ENCODE measurements around the gene ZNF541. TPM values are rescaled to one million over a fixed set of nuclear protein-coding genes. Genes with fewer than 3 reads are reported as not detected.

The ZNF541 gene
- total RNA-seq, 1 experiment from 2014 or later = 0.15 TPM

DNA sequence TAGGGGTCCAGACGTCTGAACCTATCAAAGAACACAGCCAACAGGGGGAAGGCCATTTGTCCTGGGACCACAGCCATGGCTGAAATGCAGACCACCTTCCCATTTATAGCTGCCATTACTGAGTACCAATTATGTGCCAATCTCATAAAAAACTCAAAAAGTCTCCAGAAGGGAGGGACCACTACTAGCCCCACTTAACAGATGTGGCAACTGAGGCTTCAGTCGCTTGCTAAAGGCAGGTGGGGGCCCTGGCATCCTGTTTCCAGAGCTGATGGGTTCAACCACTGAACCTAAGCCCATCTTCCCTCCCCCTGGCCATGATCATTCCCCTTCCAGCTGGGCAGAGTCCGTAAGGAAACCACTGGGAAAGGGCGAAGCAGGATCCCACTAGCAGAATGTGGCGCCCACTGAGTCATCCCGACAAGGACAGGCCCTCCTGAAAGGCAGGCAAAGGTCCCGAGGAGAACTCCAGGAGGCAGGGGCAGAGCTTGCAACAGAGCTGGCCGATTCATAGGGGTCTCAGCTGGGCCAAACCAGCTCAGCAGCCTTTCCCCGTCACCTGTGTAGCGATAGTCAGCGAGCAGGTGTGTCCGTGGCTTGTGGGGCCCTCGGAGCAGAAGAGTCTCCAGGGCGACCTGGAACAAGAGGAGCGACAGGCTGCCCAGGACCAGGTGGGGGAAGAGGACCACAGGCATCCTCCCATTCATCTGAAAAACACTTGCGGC, 43.8 kb downstream of the ZNF541 start:
- Histone ChIP-seq H3K36me3 (ENCODE audit: control insufficient read depth, insufficient read depth, low read length) (no peaks in the 10 kb centered on the region), H3K4me3 (ENCODE audit: low read depth in 2 of 2, low read length in 2 of 2) (no peak overlapping the region), H3K9me3 (ENCODE audit: control insufficient read depth, insufficient read depth, low read depth, low read length) (no peaks in the 10 kb centered on the region), H3K27ac (ENCODE audit: low read length) (no peak overlapping the region), H3K27me3 (ENCODE audit: control insufficient read depth, insufficient read depth, low read length) (no peaks in the 10 kb centered on the region), H3K4me1 (ENCODE audit: control insufficient read depth, insufficient read depth, low read length) (no peaks in the 10 kb centered on the region; the same call in 1 of the 2 replicates)
- DNase-seq (ENCODE audit: low read depth, low spot score) = no peak
- ChIA-PET POLR2A (no interaction called here), CTCF (no interaction called here)
- no peak for ATAC-seq
- TF ChIP-seq TCF7L2 (IDR thresholded peaks at IDR 0.05; ENCODE audit: low read depth, low read length) (no peak), SIN3A (IDR thresholded peaks at IDR 0.05; ENCODE audit: borderline replicate concordance, insufficient read depth, low read depth, low read length) (no peak), POLR2AphosphoS5 (IDR thresholded peaks at IDR 0.05; ENCODE audit: low read depth, low read length) (no peak)
- TF ChIP-seq, protein P1, sequence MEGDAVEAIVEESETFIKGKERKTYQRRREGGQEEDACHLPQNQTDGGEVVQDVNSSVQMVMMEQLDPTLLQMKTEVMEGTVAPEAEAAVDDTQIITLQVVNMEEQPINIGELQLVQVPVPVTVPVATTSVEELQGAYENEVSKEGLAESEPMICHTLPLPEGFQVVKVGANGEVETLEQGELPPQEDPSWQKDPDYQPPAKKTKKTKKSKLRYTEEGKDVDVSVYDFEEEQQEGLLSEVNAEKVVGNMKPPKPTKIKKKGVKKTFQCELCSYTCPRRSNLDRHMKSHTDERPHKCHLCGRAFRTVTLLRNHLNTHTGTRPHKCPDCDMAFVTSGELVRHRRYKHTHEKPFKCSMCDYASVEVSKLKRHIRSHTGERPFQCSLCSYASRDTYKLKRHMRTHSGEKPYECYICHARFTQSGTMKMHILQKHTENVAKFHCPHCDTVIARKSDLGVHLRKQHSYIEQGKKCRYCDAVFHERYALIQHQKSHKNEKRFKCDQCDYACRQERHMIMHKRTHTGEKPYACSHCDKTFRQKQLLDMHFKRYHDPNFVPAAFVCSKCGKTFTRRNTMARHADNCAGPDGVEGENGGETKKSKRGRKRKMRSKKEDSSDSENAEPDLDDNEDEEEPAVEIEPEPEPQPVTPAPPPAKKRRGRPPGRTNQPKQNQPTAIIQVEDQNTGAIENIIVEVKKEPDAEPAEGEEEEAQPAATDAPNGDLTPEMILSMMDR (IDR thresholded peaks at IDR 0.05) = no peak
- TF ChIP-seq, protein P2, sequence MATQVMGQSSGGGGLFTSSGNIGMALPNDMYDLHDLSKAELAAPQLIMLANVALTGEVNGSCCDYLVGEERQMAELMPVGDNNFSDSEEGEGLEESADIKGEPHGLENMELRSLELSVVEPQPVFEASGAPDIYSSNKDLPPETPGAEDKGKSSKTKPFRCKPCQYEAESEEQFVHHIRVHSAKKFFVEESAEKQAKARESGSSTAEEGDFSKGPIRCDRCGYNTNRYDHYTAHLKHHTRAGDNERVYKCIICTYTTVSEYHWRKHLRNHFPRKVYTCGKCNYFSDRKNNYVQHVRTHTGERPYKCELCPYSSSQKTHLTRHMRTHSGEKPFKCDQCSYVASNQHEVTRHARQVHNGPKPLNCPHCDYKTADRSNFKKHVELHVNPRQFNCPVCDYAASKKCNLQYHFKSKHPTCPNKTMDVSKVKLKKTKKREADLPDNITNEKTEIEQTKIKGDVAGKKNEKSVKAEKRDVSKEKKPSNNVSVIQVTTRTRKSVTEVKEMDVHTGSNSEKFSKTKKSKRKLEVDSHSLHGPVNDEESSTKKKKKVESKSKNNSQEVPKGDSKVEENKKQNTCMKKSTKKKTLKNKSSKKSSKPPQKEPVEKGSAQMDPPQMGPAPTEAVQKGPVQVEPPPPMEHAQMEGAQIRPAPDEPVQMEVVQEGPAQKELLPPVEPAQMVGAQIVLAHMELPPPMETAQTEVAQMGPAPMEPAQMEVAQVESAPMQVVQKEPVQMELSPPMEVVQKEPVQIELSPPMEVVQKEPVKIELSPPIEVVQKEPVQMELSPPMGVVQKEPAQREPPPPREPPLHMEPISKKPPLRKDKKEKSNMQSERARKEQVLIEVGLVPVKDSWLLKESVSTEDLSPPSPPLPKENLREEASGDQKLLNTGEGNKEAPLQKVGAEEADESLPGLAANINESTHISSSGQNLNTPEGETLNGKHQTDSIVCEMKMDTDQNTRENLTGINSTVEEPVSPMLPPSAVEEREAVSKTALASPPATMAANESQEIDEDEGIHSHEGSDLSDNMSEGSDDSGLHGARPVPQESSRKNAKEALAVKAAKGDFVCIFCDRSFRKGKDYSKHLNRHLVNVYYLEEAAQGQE (IDR thresholded peaks at IDR 0.05; ENCODE audit: insufficient read depth in 1 of 2, low read depth in 2 of 2, low read length in 1 of 2) = no peak
- BruUV-seq (replicated peaks) = no TSS peak
- intact Hi-C loops (cut with micrococcal nuclease; ENCODE audit: unreplicated experiment) (no loop called here), in situ Hi-C loops (cut with HindIII; ENCODE audit: low pct_unique_long_range_greater_than_20kb, low sequenced_read_pairs) (no loop called here)

DNA sequence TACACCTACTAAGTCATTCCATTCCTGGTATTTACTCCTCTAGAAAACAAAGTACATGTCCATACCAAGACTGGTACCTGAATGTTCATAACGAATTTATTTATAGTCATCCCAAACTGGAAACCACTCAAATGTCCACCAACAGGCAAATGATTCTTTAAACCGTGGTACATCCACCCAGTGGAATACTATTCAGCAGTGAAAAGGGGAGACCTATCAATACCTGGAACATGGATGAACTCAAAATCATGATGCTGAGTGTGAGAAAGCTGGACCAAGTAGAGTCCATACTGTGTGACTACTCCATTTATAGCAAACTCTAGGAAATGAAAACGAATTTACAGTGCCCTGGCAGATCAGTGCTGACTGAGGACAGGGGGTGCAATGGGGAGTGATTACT, 46.1 kb downstream of the ZNF541 start:
- H3K4me1 ChIP-seq (ENCODE audit: control insufficient read depth, insufficient read depth, low read length) = peaks cover 8% of the 10 kb centered on the region
- H3K36me3 ChIP-seq (ENCODE audit: control insufficient read depth, insufficient read depth, low read length) = no peaks in the 10 kb centered on the region
- no peak for ATAC-seq
- ChIA-PET POLR2A (no interaction called here), CTCF (no interaction called here)
- H3K27me3 ChIP-seq (ENCODE audit: control insufficient read depth, insufficient read depth, low read length) = no peaks in the 10 kb centered on the region
- no peak overlapping the region for H3K27ac ChIP-seq (ENCODE audit: low read length)
- DNase-seq (ENCODE audit: low read depth, low spot score) = no peak
- BruUV-seq (replicated peaks) = no TSS peak
- intact Hi-C loops (cut with micrococcal nuclease; ENCODE audit: unreplicated experiment) = no loop called here
- H3K9me3 ChIP-seq (ENCODE audit: control insufficient read depth, insufficient read depth, low read depth, low read length) = no peaks in the 10 kb centered on the region
- TF ChIP-seq, protein P2 (IDR thresholded peaks at IDR 0.05; ENCODE audit: insufficient read depth in 1 of 2, low read depth in 2 of 2, low read length in 1 of 2) = no peak
- TF ChIP-seq POLR2AphosphoS5 (IDR thresholded peaks at IDR 0.05; ENCODE audit: low read depth, low read length) = no peak
- no peak for TF ChIP-seq SIN3A (IDR thresholded peaks at IDR 0.05; ENCODE audit: borderline replicate concordance, insufficient read depth, low read depth, low read length)
- TF ChIP-seq, protein P1 (IDR thresholded peaks at IDR 0.05) = no peak
- TF ChIP-seq TCF7L2 (IDR thresholded peaks at IDR 0.05; ENCODE audit: low read depth, low read length) = no peak
- no peak overlapping the region for H3K4me3 ChIP-seq (ENCODE audit: low read depth in 2 of 2, low read length in 2 of 2)
- in situ Hi-C loops (cut with HindIII; ENCODE audit: low pct_unique_long_range_greater_than_20kb, low sequenced_read_pairs) = no loop called here

All from Panc1 (cell line).